Measurements from ENCODE around the gene SYVN1. TPM values are rescaled to one million over a fixed set of nuclear protein-coding genes. Genes with fewer than 3 reads are reported as not detected.

Gene SYVN1
- total and polyA plus RNA-seq, 11 donors: 13.9 to 65.8 (median 28.2) TPM

DNA sequence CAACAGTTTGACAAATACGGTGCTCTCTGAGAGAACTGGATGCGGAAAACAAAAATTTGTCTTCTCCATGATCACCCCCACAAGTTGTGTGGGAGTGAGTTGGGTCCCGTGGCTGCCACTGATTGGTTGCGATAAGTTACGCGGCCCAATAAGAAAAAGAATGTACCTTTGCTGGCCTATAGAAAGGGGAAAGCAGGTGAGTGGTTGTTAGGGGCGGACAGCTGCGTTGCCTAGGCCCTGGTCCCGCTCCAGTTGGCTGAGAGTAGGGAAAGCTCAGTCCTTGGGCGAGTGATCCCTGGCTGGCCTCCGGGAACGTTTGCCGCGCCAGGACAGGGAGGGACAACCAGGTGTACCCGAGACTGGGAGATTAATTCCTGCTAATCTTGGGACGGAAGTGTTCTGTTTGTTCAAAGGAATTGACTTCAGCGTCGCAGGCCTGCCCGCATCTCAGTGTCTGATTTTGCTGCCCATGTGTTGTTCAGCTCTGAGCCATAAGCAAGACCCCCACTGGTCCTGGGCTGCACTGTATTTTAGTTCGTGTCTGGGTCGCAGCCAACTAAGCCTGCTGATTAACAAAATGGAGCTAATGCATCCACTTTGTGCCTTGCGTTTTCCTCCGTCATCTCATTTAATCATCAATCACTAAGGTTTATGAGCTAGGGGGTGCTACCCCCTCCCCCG lies 773 bp upstream of the SYVN1 start:
- Histone ChIP-seq H3K9me3 (no peaks in the 10 kb centered on the region), H3K27ac (peak overlapping the region; percentile 94 to 99 (median 98)), H3K4me1 (peaks cover 0 to 34% (median 26%) of the 10 kb centered on the region in 12 donors), H3K4me3 (peak overlapping the region; percentile 63 to 98 (median 89)), H3K36me3 (peaks cover 0 to 30% (median 28%) of the 10 kb centered on the region in 9 donors), H3K27me3 (no peaks in the 10 kb centered on the region)
- 3 to 6% (median 4%) methylated on average over 24 of the region's 24 CpGs for WGBS, 4 donors
- ATAC-seq: peak; percentile 89 to 95 (median 91)
- peak in 1 of 2 donors; percentile 63 for TF ChIP-seq POLR2A (IDR thresholded peaks at IDR 0.05)
- TF ChIP-seq, protein P1, sequence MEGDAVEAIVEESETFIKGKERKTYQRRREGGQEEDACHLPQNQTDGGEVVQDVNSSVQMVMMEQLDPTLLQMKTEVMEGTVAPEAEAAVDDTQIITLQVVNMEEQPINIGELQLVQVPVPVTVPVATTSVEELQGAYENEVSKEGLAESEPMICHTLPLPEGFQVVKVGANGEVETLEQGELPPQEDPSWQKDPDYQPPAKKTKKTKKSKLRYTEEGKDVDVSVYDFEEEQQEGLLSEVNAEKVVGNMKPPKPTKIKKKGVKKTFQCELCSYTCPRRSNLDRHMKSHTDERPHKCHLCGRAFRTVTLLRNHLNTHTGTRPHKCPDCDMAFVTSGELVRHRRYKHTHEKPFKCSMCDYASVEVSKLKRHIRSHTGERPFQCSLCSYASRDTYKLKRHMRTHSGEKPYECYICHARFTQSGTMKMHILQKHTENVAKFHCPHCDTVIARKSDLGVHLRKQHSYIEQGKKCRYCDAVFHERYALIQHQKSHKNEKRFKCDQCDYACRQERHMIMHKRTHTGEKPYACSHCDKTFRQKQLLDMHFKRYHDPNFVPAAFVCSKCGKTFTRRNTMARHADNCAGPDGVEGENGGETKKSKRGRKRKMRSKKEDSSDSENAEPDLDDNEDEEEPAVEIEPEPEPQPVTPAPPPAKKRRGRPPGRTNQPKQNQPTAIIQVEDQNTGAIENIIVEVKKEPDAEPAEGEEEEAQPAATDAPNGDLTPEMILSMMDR (IDR thresholded peaks at IDR 0.05): no peak
- DNase-seq: peak; percentile 90 to 95 (median 91)
- intact Hi-C loops (cut with DNase I): loop anchor here in 7 of 10 donors (2.0 to 5.0 kb wide), 3 partner anchors 37 to 47 kb away; partner anchors contain the start of genes CAPN1 (in 6 of the 7) and SPDYC (in 1 of the 7)

DNA sequence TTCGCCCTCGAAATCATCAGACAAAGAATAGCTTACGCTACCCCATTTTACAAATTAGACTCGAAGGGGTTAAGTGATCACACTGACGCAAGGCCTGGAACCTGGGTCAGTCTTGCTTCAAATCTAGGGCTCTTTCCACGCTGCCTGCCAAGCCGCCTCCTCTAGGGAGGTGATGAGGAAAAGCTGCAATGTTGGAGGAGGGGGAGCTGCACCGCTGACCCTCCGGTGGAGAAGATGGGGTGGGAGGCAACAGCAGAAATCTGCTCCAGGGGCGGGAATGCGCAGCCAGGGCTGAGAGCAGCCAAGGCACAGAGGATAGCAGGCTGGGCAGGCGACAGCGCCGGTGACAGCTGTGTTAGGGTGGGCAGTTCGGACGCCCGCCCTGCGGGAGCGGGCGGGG lies 595 bp downstream of the SYVN1 start:
- WGBS, 4 donors: 2 to 4% (median 3%) methylated on average over 11 to 20 of the region's 20 CpGs

DNA sequence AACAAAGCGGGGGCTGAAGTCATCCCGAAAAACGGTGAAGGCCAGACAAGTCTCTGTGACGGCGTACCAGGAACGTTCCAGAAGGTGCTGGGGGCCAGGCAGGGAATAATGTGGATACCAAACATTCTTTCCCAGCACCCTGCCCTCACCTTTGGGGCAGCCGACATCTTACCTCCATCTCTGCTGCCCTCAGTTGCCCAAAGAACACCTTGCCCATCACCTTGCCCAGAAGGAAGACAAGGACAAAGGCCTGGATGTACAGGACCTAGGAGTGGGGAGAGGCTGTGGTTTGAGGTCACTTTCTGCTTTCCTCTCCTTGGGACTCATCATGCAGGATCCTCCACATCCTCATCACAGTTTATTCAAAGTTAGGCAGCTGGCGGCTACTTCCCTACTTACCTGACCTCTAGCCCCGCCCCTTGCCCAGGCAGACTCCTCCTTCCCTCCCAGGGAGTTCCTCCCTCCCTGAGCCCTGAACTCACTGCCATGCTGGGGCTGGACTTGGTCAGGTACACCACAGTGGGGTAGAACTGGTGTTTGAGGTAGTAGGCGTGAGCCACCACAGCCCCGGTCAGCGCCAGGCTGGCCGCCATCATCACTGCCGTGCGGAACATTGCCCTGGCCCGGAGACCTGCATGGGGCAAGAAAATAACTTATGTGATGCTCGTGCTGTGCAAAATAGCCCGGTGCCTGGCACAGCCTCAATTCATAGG lies 1.2 kb downstream of the SYVN1 start:
- TF ChIP-seq, protein P1 (IDR thresholded peaks at IDR 0.05): no peak
- no peak for TF ChIP-seq POLR2A (IDR thresholded peaks at IDR 0.05)
- DNase-seq: peak in 2 of 5 donors; percentile 19 to 28
- Histone ChIP-seq H3K36me3 (peaks cover 0 to 50% (median 47%) of the 10 kb centered on the region in 9 donors), H3K4me3 (peak overlapping the region; percentile 63 to 98 (median 89)), H3K27me3 (no peaks in the 10 kb centered on the region), H3K4me1 (peaks cover 0 to 34% (median 26%) of the 10 kb centered on the region in 12 donors), H3K9me3 (no peaks in the 10 kb centered on the region), H3K27ac (peak overlapping the region in 10 of 12 donors; percentile 94 to 99 (median 98))
- WGBS, 4 donors: 42 to 53% (median 48%) methylated on average over 16 to 18 of the region's 18 CpGs
- intact Hi-C loops (cut with DNase I): no loop called here
- ATAC-seq: no peak

More for the DNA sequence above, 595 bp downstream of the SYVN1 start:
- DNase-seq (peak in 2 of 5 donors; percentile 49 to 51), ATAC-seq (peak in 1 of 4 donors; percentile 2)
- Histone ChIP-seq H3K36me3 (peaks cover 0 to 44% (median 42%) of the 10 kb centered on the region in 9 donors), H3K9me3 (no peaks in the 10 kb centered on the region), H3K4me3 (peak overlapping the region; percentile 63 to 98 (median 89)), H3K4me1 (peaks cover 0 to 34% (median 26%) of the 10 kb centered on the region in 12 donors), H3K27ac (peak overlapping the region; percentile 94 to 99 (median 98)), H3K27me3 (no peaks in the 10 kb centered on the region)
- TF ChIP-seq, protein P1 (IDR thresholded peaks at IDR 0.05): no peak
- no peak for TF ChIP-seq POLR2A (IDR thresholded peaks at IDR 0.05)
- intact Hi-C loops (cut with DNase I): loop anchor here in 2 of 10 donors (2.0 kb wide), 1 partner anchor 47 kb away; the partner anchor contains the start of gene CAPN1 (in 2 of the 2)

Data from heart left ventricle (tissue), 16 donors.